ENCODE results near the gene ERVK3-1.

GRCh38 chr19:58278541-58279041 lies 26.6 kb upstream of the ERVK3-1 start, which contains the start of gene ZNF8:
- TF ChIP-seq POLR2A (IDR thresholded peaks at IDR 0.05; ENCODE audit: low read length): peak; percentile 87
- TF ChIP-seq GATA1 (IDR thresholded peaks at IDR 0.05; ENCODE audit: low read depth, low read length): no peak
